Renal cortex interstitium (tissue), 11 donors: Measurements from ENCODE around the gene FAM13A. TPM values are rescaled to one million over a fixed set of nuclear protein-coding genes. Genes with fewer than 3 reads are reported as not detected.

Experiments
- DNase-seq, 11 donors: peaks; one replicate each; pipeline ENCODE4 v3.0.0-alpha.2; 2013; ENCODE audit warnings: low read depth in 9 of 11, low spot score in 4 of 11; ENCODE audit errors: extremely low read depth in 1 of 11
- polyA plus RNA-seq, 3 donors: library from polyadenylated mRNA; unstranded; fragments of 120-200 nt; gene quantifications; one replicate each; pipeline ENCODE4 v1.2.1, GENCODE V29; 2013; ENCODE audit not compliant: insufficient read length in 3 of 3

FAM13A gene
- polyA plus RNA-seq, 3 donors: 29.4 to 48.8 (median 33.1) TPM

DNA sequence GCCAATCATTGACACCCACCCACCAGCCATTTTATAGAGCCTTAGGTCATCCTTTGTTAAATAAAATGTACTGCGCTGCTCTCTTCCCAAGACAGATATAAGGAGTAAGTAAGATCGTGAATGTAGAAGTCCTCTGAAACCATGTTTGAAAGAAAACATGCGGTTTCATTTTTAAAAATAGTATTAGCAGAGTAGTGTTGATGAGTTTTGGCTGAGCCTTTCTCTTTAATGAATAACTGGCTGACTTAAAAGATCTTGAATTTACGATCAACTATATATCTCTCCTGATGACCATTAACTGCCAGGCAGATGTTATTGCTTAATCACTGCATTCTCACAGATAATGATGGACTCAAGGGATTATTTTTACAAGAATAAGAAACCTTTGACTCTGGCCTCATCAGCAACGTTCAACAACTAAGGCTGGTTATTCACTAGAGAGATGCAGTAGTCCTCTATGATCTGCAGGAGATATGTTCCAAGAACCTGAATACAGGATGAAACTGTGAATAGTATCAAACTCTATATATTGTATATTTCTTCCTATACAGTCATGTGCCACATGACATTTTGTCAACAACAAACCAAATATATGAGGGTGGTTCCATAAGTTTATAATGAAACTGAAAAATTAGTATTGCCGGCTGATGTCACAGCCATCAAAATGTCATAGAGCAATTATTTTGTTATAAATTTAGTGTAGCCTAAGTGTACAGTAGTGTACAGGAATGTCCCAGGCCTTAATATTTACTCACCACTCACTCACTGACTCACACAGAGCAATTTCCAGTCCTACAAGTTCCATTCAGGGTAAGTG lies 80.8 kb downstream of the FAM13A start:
- peak in 5 of 11 donors; percentile 8 to 26 (median 21) for DNase-seq

DNA sequence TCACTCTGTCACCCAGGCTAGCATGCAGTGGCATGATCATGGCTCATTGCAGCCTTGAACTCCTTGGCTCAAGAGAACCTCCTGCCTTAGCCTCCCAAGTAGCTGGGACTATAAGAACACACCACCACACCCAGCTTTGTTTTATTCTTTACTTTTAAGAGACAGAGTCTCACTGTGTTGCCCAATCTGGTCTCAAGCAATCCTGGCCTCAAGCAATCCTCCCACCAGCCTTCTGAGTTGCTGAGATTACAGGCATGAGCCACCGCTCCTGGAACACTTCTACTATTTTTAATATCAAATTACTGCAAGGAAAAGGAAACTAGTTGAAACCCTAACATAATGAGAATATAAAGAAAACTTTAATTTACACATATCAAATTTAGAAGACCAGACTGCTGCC lies 85.4 kb downstream of the FAM13A start:
- no peak for DNase-seq

DNA sequence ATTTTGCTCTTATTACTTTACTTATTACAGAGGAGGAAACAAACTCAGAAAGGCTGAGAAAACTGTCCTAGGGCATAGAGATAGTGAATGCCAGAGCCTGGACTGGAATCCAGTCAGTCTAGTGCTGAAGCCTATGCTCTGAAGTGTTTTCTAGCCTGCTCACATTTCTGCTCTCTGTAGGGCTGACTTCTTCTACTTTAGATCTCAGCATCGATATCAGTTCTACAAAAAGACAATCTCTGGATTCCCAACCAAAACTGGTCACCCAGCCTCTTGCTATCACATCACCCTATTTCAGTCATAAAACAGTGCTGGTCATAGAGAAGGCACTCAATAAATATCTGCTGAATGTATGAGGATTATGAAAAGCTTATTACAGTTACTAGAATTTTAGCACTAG lies 87.2 kb downstream of the FAM13A start:
- no peak for DNase-seq

DNA sequence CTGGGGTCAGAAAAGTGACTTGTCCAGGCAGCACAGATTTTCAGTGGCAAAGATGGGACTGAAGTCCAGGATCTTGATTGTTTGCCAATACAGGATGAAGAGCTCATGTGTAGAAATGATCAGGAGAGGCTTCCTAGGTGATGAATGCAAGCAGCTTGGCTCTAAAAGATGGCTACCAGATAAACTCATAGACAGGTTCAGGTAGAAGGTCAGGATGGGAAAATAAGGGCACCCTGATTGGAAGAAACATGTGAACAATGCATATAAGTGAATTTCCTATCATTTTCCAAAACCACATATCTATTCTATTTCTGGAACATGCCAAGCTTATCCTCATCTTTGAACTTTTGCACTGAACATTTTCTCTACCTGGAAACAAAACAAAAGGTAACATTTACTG lies 87.7 kb downstream of the FAM13A start:
- DNase-seq: no peak

DNA sequence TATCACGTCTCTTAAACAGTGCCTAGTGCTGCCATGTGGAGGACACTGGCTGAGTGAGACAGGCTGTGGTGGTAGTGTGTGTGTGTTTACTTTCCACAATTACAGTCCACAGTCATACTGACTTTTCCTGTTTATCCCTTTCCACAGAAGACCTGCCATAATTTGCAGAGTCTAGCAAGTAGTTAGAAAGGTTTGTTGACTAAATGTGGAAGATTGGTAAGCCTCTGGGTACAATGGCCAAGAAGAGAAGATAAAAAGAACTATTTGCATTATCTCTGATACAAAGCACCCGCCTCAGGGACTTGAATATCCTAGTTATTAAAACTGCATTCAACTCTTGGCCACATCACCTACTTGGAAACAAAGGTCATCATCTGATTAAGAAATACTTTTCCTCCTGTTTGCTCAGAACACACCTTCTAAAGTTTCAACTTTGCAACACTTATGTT lies 89.1 kb downstream of the FAM13A start:
- no peak for DNase-seq

DNA sequence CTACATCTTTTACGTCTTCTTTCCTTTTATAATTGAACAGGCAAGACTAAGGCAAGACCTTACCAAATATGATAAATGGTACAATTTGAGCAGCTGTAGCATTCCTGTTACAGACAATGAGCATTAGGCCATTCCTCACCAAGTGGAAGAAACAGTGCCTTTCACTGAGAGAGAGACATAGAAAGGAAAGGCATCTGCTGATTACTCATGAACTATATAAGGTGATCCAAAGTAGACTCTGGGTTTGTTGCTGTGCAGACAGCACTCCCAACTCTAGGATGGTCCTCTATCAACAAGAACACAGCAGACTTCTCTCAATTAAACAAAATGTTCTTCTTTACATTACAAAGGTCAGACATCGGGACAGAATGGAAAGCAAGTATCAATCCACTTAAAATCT lies 91.9 kb downstream of the FAM13A start:
- DNase-seq: no peak

DNA sequence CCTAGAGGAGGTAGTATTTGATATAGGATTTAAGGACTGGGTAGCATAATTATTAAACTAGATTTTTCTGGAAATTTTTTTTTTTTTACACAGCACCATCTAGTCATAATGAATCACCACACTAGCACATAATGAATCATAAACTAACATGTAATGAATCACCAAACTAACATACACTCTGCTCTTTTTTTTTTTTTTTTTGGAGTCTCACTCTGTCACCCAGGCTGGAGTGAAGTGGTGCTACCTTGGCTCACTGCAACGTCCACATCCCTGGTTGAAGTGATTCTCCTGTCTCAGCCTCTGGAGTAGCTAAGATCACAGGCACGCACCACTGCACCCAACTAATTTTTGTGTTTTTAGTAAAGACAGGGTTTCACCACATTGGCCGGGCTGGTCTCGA lies 92.5 kb downstream of the FAM13A start:
- no peak for DNase-seq

DNA sequence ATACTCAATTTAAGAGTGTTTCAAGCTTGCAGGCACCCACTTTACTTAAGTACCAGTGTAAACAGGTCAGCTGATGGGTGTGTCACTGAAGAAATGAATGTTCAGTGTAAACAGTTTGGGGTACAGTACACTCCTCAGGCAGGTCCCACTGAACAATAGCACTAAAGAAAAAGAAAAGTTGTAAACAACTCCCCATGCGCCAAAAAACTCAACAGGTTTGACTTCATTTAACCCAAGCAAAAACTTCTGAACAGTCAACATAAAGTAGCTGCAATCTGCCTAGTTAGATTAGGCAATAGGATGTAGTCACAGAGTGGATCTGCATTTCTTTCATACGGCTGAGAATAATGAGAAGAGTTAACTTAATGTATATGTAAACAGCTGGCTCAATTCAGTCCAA lies 93.2 kb downstream of the FAM13A start:
- no peak for DNase-seq

DNA sequence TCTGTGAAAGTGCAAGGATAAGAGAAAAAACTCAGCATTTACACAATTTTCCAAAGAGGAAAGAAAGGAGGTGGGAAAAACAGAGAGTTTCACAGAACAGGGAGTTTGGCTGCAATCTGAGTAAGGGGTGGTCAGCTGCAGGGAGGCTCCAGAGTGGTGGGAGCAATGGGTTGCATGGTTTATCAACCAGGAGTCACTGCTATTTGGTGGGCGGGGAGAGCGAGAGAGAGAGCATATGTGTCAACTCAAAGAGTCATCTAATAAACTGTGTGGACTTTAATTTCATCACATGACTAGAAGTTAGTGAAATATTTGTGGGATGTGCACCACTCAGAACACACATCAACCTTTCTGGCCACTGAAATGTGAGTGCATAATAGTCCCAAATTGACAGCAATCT lies 94.6 kb downstream of the FAM13A start:
- DNase-seq: no peak

DNA sequence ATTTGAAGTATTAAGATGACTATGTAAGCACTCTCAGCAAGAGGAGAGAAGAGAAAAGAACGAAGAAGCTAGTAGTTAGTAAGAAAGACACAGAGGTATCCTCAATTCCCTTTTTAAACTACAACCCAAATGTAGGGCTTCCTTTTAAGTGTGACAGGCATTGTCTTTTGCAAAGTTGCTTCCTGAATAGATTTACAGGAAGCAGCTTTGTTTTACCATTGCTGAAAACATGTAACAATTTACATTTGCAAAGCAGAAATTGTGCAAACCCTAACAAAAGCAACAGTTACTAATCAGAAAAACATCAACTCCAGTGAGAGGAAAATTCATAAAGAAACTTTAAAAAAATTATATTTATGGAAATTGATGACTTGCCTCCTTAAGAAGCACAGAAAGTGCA lies 96.4 kb downstream of the FAM13A start:
- no peak for DNase-seq

DNA sequence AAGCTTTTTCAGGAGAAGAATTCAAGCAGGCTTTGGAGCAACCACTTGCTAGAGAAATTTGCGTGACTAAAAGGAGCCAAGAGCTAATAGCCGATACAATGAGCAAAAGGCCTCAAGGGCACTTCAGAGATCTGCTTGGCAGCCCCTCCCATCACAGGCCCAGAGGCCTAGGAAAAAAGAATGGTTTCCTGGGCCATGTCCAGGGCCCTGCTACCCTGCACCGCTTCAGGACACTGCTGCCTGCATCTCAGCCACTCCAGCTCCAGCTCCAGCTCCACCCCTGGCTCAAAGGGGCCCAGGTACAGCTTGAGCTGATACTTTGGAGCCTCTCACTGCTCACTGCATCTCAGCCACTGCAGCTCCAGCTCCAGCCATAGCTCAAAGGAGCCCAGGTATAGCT lies 98.9 kb downstream of the FAM13A start:
- DNase-seq: no peak

DNA sequence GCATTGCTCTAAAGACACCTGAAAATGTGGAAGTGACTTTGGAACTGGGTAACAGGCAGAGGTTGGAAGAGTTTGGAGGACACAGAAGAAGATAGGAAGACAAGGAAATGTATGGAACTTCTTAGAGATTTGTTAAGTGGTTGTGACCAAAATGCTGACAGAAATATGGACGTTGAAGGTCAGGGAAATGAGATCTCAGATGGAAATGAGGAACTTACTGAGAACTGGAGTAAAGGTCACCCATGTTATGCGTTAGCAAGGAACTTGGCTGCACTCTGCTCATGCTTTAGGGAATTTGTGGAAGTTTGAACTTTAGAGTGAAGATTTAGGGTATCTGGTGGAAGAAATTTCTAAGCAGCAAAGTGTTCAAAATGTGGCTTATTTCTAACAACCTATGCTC lies 99.4 kb downstream of the FAM13A start:
- DNase-seq: no peak

DNA sequence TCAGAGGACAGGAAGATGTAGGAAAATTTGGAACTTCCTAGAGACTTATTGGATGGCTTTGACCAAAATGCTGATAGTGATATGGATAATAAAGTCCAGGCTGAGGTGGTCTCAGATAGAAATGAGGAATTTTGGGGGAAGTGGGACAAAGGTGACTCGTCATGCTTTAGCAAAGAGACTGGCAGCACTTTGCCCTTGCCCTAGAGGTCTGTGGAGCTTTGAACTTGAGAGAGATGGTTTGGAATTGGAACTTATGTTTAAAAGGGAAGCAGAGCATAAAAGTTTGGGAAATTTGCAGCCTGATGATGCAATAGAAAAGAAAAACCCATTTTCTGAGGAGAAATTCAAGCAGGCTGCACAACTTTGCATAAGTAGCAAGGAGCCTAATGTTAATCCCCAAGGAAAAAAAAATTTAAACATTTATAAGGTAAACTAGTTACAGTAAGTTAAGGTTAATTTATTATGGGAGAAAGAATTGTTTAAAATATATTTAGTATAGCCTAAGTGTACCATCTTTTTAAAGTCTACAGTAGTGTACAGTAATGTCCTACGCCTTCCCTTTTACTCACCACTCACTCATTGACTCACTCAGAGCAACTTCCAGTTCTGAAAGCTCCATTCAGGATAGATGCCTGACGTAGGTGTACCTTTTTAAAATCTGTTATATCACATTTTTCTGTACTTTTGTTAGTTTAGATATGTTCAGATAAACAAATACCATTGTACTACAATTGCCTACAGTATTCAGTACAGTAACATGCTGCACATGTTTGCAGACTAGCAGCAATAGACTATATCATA lies 101.2 kb downstream of the FAM13A start:
- no peak for DNase-seq

DNA sequence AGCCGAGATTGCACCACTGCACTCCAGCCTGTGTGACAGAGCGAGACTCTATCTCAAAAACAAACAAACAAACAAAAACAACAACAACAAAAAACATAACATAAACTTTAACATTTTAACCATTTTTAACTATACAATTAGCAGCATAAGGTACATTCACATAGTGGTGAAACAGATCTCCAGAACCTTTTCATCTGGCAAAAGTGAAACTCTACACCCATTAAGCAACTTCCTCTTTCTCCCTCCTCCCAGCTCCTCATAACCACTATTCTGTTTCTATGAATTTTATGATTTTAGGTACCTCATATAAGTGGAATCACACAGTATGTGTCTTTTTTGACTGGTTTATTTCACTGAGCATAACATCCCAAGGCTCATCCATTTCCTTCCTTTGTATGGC lies 103.6 kb downstream of the FAM13A start:
- DNase-seq: no peak

DNA sequence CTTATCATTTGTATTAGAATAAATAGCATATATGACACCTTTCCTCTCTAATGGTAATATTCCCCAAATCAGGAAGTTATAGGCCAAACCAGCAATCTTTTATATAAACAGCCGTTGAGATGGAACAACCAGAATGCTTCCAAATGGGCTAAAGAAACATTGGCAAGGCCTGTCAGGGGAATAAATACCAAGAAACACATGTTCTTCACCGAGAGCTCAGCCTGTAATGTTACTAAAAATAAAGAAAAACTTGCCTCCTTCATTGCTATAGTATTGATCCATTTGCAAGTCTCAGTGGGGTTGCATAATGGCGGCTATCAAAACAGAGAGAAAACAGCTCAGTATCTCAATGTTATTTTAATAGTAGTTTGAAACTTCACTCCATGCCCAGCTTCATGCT lies 104.9 kb downstream of the FAM13A start:
- DNase-seq: no peak

DNA sequence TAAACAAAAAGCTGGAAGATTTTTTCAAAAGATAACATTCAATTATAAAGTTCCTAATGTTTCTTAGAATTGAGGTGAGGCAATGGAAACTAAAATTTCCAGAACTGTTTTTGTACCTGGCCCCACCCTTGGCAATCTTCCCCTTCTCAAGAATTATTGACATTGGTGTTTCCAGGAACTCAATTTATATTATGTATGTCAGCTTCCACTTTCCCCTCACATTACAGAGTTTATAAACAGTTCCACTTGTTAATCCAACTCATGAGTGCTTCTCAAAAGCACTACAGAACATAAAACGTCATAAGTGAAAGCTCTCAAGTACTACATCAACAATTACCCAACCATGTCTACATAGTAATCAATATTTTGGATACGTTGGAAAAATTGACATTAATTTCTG lies 107.4 kb downstream of the FAM13A start:
- no peak for DNase-seq

DNA sequence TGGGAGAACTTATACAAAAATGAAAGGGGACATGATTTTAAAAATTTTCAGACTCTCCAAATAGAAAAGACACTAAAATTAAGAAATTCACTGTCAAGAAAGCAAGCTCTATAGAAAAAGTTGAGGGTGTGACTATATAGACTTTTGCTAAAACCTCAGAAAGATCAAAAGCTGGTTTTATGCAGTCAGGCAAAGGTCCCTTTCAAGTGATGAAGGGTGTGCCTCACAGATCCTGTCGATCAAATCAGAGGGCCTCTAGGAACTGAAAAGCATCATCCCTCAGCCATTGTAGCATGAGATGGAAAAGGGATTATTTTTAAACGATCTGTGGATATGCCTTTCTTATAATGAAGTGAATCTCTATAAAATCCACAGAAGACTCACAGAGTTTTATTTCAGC lies 116.5 kb downstream of the FAM13A start:
- no peak for DNase-seq

DNA sequence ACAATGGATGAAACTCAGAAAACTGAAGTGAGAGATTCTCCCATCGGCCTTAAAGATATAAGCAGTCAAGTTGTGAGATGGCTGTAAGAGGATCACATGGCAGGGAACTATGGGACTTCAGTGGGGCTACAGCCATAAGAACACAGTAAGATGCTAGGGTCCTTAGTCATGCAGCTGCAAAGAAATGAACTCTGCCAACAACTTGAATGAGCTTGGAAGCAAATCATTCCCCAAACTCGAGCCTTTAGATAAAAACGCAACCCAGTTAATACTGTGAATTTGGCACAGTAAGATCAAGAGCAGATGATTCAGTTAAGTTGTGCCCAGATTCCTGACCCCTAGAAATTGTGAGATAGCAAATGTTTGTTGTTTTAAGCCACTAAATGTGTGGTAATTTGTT lies 117.3 kb downstream of the FAM13A start:
- no peak for DNase-seq

DNA sequence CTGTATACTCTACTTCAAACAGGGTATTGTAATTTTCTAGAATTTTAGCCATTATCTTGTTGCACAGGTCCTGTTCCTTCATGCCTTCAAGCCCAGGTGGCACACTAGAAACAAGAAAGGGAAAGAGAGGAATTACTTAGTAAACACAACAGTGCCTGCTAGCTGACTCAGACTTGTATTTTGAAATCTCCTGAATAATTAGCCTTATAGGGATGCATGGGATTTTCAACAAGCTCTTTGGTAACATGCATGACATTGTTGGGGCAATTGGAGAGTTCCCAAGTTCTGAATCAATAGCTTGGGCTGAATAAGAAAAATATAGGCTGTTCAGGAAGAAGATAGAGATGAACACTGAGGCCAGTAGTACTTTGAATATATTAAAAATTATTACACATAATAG lies 118.8 kb downstream of the FAM13A start:
- no peak for DNase-seq

DNA sequence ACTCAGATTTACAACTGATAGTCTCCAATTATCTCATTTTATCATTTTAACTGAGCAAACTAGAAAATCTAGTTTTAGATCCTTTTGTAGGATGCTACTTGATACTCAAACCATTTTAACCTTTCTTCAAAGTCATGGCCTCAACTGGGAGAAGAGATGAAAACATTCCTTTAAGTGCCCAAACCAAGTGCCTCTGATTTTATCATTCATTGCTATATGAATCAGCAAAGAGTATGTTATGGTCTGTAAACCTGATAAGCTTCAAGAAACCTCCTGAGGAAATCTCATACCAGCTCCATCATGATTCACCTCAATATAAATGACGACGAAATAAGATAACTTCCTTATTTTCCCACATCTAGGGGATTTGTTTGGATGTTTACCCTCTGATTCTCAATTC lies 119.9 kb downstream of the FAM13A start:
- no peak for DNase-seq
